Activated T-helper 2 cell treated with anti-CD3 and anti-CD28 coated beads, Interferon-gamma antibody, Interleukin-2, Interleukin-4, amounts not matched to agents 10 μg/mL and 5 μg/mL and 100 μg/mL, durations not matched to agents 14 hours and 24 hours and 36 hours (primary cell): ENCODE measurements around the gene ANKRD18B. TPM values are rescaled to one million over a fixed set of nuclear protein-coding genes. Genes with fewer than 3 reads are reported as not detected.
"Not testable (repeated sequence)": the region's sequence is repeated elsewhere in the genome, so short reads cannot be mapped to it uniquely, and the experiment has no call there.

Experiments
- DNase-seq: peaks from one replicate; pipeline ENCODE4 v3.0.0; 2021; ENCODE audit warnings: low spot score
- H3K27ac Mint-ChIP-seq: one replicate; pipeline ENCODE4 v1.8.0; 2021; ENCODE audit warnings: mixed read lengths
- H3K27me3 Mint-ChIP-seq: one replicate; pipeline ENCODE4 v1.8.0; 2021; ENCODE audit warnings: low read depth, mixed read lengths
- H3K36me3 Mint-ChIP-seq: one replicate; pipeline ENCODE4 v1.8.0; 2021; ENCODE audit warnings: low read depth, mixed read lengths
- H3K4me1 Mint-ChIP-seq: one replicate; pipeline ENCODE4 v1.8.0; 2021; ENCODE audit warnings: low read depth, mixed read lengths
- H3K4me3 Mint-ChIP-seq: one replicate; pipeline ENCODE4 v1.8.0; 2021; ENCODE audit warnings: low read depth, mild to moderate bottlenecking, moderate library complexity, mixed read lengths
- H3K9me3 Mint-ChIP-seq: one replicate; pipeline ENCODE4 v1.8.0; 2021; ENCODE audit warnings: mixed read lengths
- intact Hi-C: fragments of 100-400 bp; cut with micrococcal nuclease; formaldehyde crosslinking; loops from one replicate; pipeline ENCODE4 v1.15.1; 2023
- total RNA-seq: library from RNA; stranded (reverse); gene quantifications from 2 replicates; pipeline ENCODE4 v1.2.3, GENCODE V29; 2022

ANKRD18B gene
- total RNA-seq: 1.6 and 2.6 TPM in 2 replicates

DNA sequence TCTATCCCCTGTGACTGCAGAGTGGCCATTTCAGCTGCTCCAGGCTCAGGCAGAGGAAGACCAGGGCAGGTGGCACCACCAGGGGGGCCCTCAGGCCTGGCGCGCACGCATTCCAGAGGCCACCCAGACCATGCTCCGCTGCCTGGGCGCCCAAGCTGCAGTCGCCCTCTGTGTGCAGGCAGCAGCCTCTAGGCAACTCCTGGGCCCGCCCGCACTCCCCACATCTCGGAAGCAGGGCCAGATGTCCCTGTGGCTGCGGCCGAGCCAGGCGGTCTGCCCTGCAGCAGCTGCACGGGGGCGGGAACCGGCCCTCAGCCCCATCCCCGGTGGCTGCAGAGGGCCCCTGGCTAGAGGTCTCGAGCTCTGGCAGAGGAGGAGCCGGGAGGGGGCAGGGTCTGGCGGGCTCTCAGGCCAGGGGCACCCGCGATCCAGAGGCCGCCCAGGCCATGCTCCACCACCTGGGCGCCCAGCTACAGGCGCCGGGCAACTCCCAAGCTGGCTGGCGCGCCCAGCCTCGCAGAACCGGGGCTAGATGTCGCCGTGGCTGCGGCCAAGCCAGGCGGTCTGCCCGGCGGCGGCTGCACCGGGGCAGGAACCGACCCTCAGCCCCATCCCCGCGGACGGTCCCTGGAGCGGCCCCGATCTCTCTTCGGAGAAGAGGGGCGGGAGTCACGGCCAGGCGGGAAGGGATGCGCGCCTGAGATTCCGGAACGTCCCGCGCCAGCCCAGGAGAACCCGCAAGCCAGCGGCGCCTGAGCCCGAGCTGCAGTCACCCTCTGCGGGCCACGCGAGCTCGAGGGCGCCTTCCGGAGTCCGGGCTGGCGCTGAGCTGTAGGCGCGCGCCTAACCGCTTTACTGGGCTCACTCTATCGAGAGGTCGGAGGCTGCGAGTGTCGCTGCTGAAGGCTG lies at the start of gene ANKRD18B:
Gene ANKRD18B, plus strand, starts transcription at position 855 of the 909 bp plus-strand sequence. CDS start 239 bp downstream, outside the sequence.
- DNase-seq: peak; percentile 56
- Mint-ChIP-seq H3K27me3 (peaks cover 56% of the 10 kb centered on the region), H3K4me3 (peak within 1 kb of the TSS; percentile 82), H3K27ac (peak within 1 kb of the TSS; percentile 71)
- intact Hi-C loops, H3K9me3 Mint-ChIP-seq, H3K36me3 Mint-ChIP-seq, H3K4me1 Mint-ChIP-seq: not testable (repeated sequence)

GRCh38 chr9:33475357-33475756 lies 48.7 kb upstream of the ANKRD18B start:
- Mint-ChIP-seq H3K4me1 (peaks cover 19% of the 10 kb centered on the region), H3K36me3 (peaks cover 24% of the 10 kb centered on the region), H3K27me3 (no peaks in the 10 kb centered on the region), H3K4me3 (peak overlapping the region; percentile 13), H3K9me3 (no peaks in the 10 kb centered on the region), H3K27ac (no peak overlapping the region)
- intact Hi-C loops: no loop called here
- DNase-seq: no peak

DNA sequence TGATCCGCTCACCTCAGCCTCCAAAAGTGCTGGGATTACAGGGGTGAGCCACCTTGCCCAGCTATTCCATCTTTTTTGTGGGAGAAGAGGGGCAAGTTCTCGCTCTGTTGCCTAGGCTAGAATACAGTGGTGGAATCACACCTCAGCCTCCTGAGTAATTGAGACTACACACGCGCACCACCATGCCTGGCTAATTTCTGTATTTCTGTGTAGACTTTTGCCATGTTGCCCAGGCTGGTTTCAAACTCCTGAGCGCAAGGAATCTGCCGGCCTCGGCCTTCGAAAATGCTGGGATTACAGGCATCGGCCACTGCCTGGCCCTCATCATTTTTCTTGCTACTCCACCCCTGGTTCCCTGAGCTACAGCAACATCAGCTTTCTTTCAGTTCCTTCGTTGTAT lies 47.5 kb upstream of the ANKRD18B start:
- DNase-seq: peak; percentile 7
- Mint-ChIP-seq H3K36me3 (peaks cover 13% of the 10 kb centered on the region), H3K4me1 (peaks cover 17% of the 10 kb centered on the region), H3K4me3 (no peak overlapping the region), H3K9me3 (no peaks in the 10 kb centered on the region), H3K27me3 (no peaks in the 10 kb centered on the region), H3K27ac (no peak overlapping the region)
- intact Hi-C loops: no loop called here

GRCh38 chr9:33480106-33480505 lies 43.9 kb upstream of the ANKRD18B start:
- Mint-ChIP-seq H3K27ac (no peak overlapping the region), H3K4me1 (no peaks in the 10 kb centered on the region), H3K36me3 (no peaks in the 10 kb centered on the region), H3K9me3 (no peaks in the 10 kb centered on the region), H3K4me3 (no peak overlapping the region), H3K27me3 (no peaks in the 10 kb centered on the region)
- intact Hi-C loops: no loop called here
- no peak for DNase-seq

- Mint-ChIP-seq H3K36me3 (no peaks in the 10 kb centered on the region), H3K27me3 (no peaks in the 10 kb centered on the region), H3K4me1 (no peaks in the 10 kb centered on the region), H3K4me3 (no peak overlapping the region), H3K9me3 (no peaks in the 10 kb centered on the region), H3K27ac (no peak overlapping the region)
- no peak for DNase-seq
- intact Hi-C loops: no loop called here
Observed at GRCh38 chr9:33480976-33481375, 43.1 kb upstream of the ANKRD18B start.

- H3K4me3 Mint-ChIP-seq, H3K27me3 Mint-ChIP-seq, H3K4me1 Mint-ChIP-seq, H3K36me3 Mint-ChIP-seq, H3K27ac Mint-ChIP-seq, intact Hi-C loops, DNase-seq, H3K9me3 Mint-ChIP-seq: not testable (repeated sequence)
Observed at GRCh38 chr9:33485312-33485711, 38.7 kb upstream of the ANKRD18B start.

GRCh38 chr9:33489066-33489465 lies 35.0 kb upstream of the ANKRD18B start:
- Mint-ChIP-seq H3K9me3 (no peaks in the 10 kb centered on the region), H3K27ac (no peak overlapping the region), H3K27me3 (peaks cover 12% of the 10 kb centered on the region), H3K4me3 (no peak overlapping the region), H3K4me1 (no peaks in the 10 kb centered on the region), H3K36me3 (no peaks in the 10 kb centered on the region)
- DNase-seq: no peak
- intact Hi-C loops: no loop called here

DNA sequence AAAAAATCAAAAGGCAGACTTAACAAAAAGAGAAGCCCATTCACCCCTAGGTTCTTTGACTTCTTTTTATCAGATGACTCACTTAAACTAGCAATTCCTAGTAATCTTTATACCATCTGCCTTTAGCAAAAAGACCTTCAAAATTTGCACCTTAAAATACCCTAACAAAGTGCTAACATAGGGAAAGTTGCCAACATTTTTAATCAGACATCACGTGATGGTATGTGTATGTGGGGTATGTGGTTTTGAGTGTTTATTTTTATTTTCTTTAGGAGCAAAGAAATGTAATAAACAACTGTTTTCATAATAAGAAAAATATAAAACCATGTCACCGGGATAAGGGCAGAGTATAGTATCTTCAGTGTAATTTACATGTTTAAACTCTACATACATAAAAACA lies 30.2 kb upstream of the ANKRD18B start:
- H3K27ac Mint-ChIP-seq, H3K36me3 Mint-ChIP-seq, H3K9me3 Mint-ChIP-seq, H3K4me1 Mint-ChIP-seq, DNase-seq, H3K4me3 Mint-ChIP-seq, intact Hi-C loops: not testable (repeated sequence)
- peaks cover 17% of the 10 kb centered on the region for H3K27me3 Mint-ChIP-seq

GRCh38 chr9:33498387-33498786 lies 25.7 kb upstream of the ANKRD18B start:
- H3K27ac Mint-ChIP-seq: no peak overlapping the region

GRCh38 chr9:33506626-33507370 lies 17.3 kb upstream of the ANKRD18B start:
- Mint-ChIP-seq H3K9me3 (no peaks in the 10 kb centered on the region), H3K27ac (no peak overlapping the region), H3K36me3 (no peaks in the 10 kb centered on the region), H3K27me3 (peaks cover 3% of the 10 kb centered on the region), H3K4me3 (no peak overlapping the region), H3K4me1 (peaks cover 17% of the 10 kb centered on the region)
- no peak for DNase-seq
- intact Hi-C loops: no loop called here

More at GRCh38 chr9:33498387-33498786, 25.7 kb upstream of the ANKRD18B start:
- Mint-ChIP-seq H3K4me3 (no peak overlapping the region), H3K36me3 (no peaks in the 10 kb centered on the region), H3K27me3 (peaks cover 7% of the 10 kb centered on the region), H3K9me3 (no peaks in the 10 kb centered on the region), H3K4me1 (no peaks in the 10 kb centered on the region)
- intact Hi-C loops: no loop called here
- no peak for DNase-seq

DNA sequence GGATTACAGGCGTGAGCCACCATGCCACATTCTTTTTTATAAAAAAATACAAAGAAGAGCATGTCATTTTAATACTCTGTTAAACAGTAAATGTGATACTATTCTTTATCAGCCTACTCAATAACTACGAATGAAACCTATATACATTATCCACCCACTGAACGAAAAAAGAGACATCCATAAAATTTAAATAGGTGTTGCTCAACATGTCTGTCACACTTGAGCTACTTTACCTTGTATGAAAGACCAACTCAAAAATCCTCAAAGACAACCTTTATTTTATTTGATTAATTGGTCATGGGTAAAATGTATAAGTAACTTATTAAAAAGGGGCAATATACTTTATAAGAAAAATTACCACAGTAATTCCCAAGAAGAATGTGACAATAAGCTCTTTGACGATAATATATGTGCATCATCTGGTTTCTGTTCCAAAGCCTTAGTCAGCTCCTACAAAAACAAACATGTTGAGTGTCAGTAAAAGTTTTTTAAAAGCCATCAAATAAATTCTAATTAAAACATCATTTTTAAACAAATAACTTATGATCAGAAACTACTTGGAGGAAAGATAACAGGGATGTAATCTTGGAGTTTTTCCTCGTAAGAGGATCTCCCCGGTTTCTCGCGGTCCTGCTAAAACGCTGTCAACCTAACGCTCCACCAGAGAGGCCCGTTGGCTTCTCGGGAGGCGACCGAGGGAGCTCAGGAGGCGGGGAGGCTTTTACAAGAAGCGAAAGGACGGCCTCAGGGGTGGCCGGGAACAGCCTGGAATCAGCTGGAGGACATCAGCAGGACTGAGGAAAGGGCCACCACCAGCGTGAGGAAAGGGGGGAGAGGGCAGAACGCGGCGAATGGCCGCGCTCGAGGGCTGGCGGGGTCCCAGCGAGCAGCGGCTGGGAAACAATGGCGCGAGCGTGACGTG lies 13.5 kb upstream of the ANKRD18B start:
- H3K36me3 Mint-ChIP-seq: no peaks in the 10 kb centered on the region

GRCh38 chr9:33511184-33511517 lies 12.9 kb upstream of the ANKRD18B start:
- Mint-ChIP-seq H3K4me3 (peak overlapping the region; percentile 90), H3K27ac (peak overlapping the region; percentile 86), H3K4me1 (peaks cover 15% of the 10 kb centered on the region)
- H3K9me3 Mint-ChIP-seq, H3K36me3 Mint-ChIP-seq, H3K27me3 Mint-ChIP-seq, DNase-seq, intact Hi-C loops: not testable (repeated sequence)

More for the DNA sequence above, 13.5 kb upstream of the ANKRD18B start:
- peak; percentile 26 for DNase-seq
- intact Hi-C loops: no loop called here
- Mint-ChIP-seq H3K4me3 (peak overlapping the region; percentile 90), H3K4me1 (peaks cover 17% of the 10 kb centered on the region), H3K9me3 (no peaks in the 10 kb centered on the region), H3K27me3 (peaks cover 7% of the 10 kb centered on the region), H3K27ac (peak overlapping the region; percentile 86)
